HCT116 (cell line): ENCODE data around the gene NUP210. TPM values are rescaled to one million over a fixed set of nuclear protein-coding genes. Genes with fewer than 3 reads are reported as not detected.

Experiments used
- ATAC-seq: fragments of 200-7000 bp; cut with Tn5 transposase; 2 replicates; pipeline ENCODE4 v1.9.1; 2020; ENCODE audit warnings: mild to moderate bottlenecking, moderate library complexity
- BruUV-seq: library from RNA; stranded (reverse); fragments of 400-500 nt; replicated peaks from 2 replicates; lab custom pipeline; 2021; lab: Mats Ljungman, UMichigan
- CTCF ChIA-PET: fragments of 300-600 bp; sonication (Branson Sonifier 250); formaldehyde crosslinking; loops from one replicate; lab custom pipeline; 2021; ENCODE audit warnings: antibody characterized with exemption; lab: Charles Lee
- POLR2A ChIA-PET: fragments of 300-600, 350-600 bp; sonication (Branson Sonifier 250); formaldehyde crosslinking; loops from one replicate; lab custom pipeline; 2021; ENCODE audit warnings: antibody characterized with exemption; lab: Charles Lee
- RAD21 ChIA-PET, 2 experiments: fragments of 300-600 bp; sonication (Branson Sonifier 250); formaldehyde crosslinking; loops; one replicate each; lab custom pipeline; 2023; ENCODE audit warnings: low total read pairs in 2 of 2; ENCODE audit not compliant: uncharacterized antibody in 2 of 2, unreplicated experiment in 2 of 2, low non-redundant PET in 1 of 2; lab: Charles Lee
- DNase-seq: peaks from one replicate; pipeline ENCODE4 v3.0.0-alpha.2; 2010; ENCODE audit warnings: low read depth, low spot score
- H2AFZ ChIP-seq: fragments of 200-600 bp; shearing (Covaris generic), sonication (generic); 2 replicates; pipeline ENCODE4 v1.6.1; 2017; ENCODE audit warnings: low read depth, mixed run types, mixed read lengths, antibody characterized with exemption, low read length; ENCODE audit not compliant: poor library complexity, severe bottlenecking
- H3K27ac ChIP-seq: 2 replicates; pipeline ENCODE4 v1.5.1; 2012; ENCODE audit warnings: low read depth, low read length
- H3K27me3 ChIP-seq: fragments of 200-600 bp; sonication (generic); 2 replicates; pipeline ENCODE4 v1.6.1; 2016; ENCODE audit warnings: mixed run types, low read length, mixed read lengths; ENCODE audit not compliant: insufficient read depth
- H3K36me3 ChIP-seq, 2 experiments: fragments of 200-500 bp in 1 of 2; fragments of 200-600 bp in 1 of 2; sonication (Bioruptor generic) in 1 of 2; sonication (generic) in 1 of 2; 2 replicates each; pipeline versions ENCODE4 v1.5.1 to v1.6.1; 2014 to 2016; ENCODE audit warnings: low read length in 2 of 2, inconsistent platforms in 1 of 2, mixed read lengths in 1 of 2, mixed run types in 1 of 2; ENCODE audit not compliant: insufficient read depth in 2 of 2, control insufficient read depth in 1 of 2
- H3K4me1 ChIP-seq, 2 experiments: fragments of 200-600 bp in 1 of 2; sonication (generic) in 1 of 2; 2 replicates each; pipeline versions ENCODE4 v1.5.1 to v1.6.1; 2012 to 2017; ENCODE audit warnings: low read length in 2 of 2, inconsistent platforms in 1 of 2, mild to moderate bottlenecking in 1 of 2, mixed read lengths in 1 of 2, mixed run types in 1 of 2, moderate library complexity in 1 of 2; ENCODE audit not compliant: insufficient read depth in 2 of 2, control insufficient read depth in 1 of 2
- H3K4me2 ChIP-seq: fragments of 200-600 bp; sonication (generic); 2 replicates; pipeline ENCODE4 v1.6.1; 2017; ENCODE audit warnings: mixed run types, low read length, mixed read lengths
- H3K4me3 ChIP-seq, 2 experiments: fragments of 200-600 bp in 1 of 2; sonication (generic) in 1 of 2; replicated peaks in 1 of 2; 2 replicates each; pipeline ENCODE4 v1.5.1; 2011 to 2016; ENCODE audit warnings: low read length in 2 of 2, control low read depth in 1 of 2, low read depth in 1 of 2, mild to moderate bottlenecking in 1 of 2, mixed read lengths in 1 of 2, mixed run types in 1 of 2
- H3K79me2 ChIP-seq: fragments of 200-600 bp; sonication (generic); 2 replicates; pipeline ENCODE4 v1.6.1; 2017; ENCODE audit warnings: mild to moderate bottlenecking, mixed run types, low read length, moderate library complexity, mixed read lengths; ENCODE audit not compliant: insufficient read depth
- H3K9ac ChIP-seq: fragments of 200-600 bp; sonication (generic); 2 replicates; pipeline ENCODE4 v1.6.1; 2016; ENCODE audit warnings: low read length, mixed read lengths
- H3K9me2 ChIP-seq: fragments of 200-600 bp; sonication (generic), shearing (Covaris generic); 2 replicates; pipeline ENCODE4 v1.6.1; 2017; ENCODE audit warnings: mixed run types, mild to moderate bottlenecking, moderate library complexity; ENCODE audit not compliant: insufficient read depth
- H3K9me3 ChIP-seq, 2 experiments: fragments of 200-500 bp in 1 of 2; fragments of 200-600 bp in 1 of 2; sonication (Bioruptor generic) in 1 of 2; sonication (generic) in 1 of 2; 2 replicates each; pipeline ENCODE4 v1.6.1; 2014 to 2017; ENCODE audit warnings: low read length in 2 of 2, mixed read lengths in 2 of 2, inconsistent platforms in 1 of 2, low read depth in 1 of 2, mild to moderate bottlenecking in 1 of 2, mixed run types in 1 of 2, moderate library complexity in 1 of 2; ENCODE audit not compliant: control insufficient read depth in 1 of 2, insufficient read depth in 1 of 2
- H4K20me1 ChIP-seq: fragments of 200-600 bp; sonication (generic), shearing (Covaris generic); 2 replicates; pipeline ENCODE4 v1.6.1; 2017; ENCODE audit warnings: mixed run types, mild to moderate bottlenecking, moderate library complexity; ENCODE audit not compliant: insufficient read depth
- CEBPB ChIP-seq: IDR thresholded peaks from 2 replicates; pipeline ENCODE4 v1.6.1; 2012; ENCODE audit warnings: low read depth
- EGR1 ChIP-seq: IDR thresholded peaks from 2 replicates; pipeline ENCODE4 v1.6.1; 2012; ENCODE audit warnings: low read depth
- ELF1 ChIP-seq: IDR thresholded peaks from 2 replicates; pipeline ENCODE4 v1.6.1; 2012; ENCODE audit warnings: low read depth, borderline replicate concordance
- EZH2 ChIP-seq: fragments of 200-600 bp; sonication (generic); IDR thresholded peaks from 2 replicates; pipeline ENCODE4 v1.6.1; 2017; ENCODE audit warnings: antibody characterized with exemption, mixed run types
- FOSL1 ChIP-seq: IDR thresholded peaks from 2 replicates; pipeline ENCODE4 v1.6.1; 2012; ENCODE audit warnings: low read depth
- JUND ChIP-seq: IDR thresholded peaks from 2 replicates; pipeline ENCODE4 v1.6.1; 2012
- POLR2AphosphoS5 ChIP-seq: IDR thresholded peaks from 2 replicates; pipeline ENCODE4 v1.6.1; 2011; ENCODE audit warnings: mild to moderate bottlenecking, low read depth, low read length, moderate library complexity
- RAD21 ChIP-seq: IDR thresholded peaks from 2 replicates; pipeline ENCODE4 v1.6.1; 2012; ENCODE audit warnings: low read depth, mild to moderate bottlenecking
- SIN3A ChIP-seq: IDR thresholded peaks from 2 replicates; pipeline ENCODE4 v1.6.1; 2012; ENCODE audit warnings: low read depth
- SP1 ChIP-seq: IDR thresholded peaks from 2 replicates; pipeline ENCODE4 v1.6.1; 2012; ENCODE audit warnings: low read depth
- ZFX ChIP-seq: fragments of 450-650 bp; IDR thresholded peaks from 2 replicates; pipeline ENCODE4 v1.6.1; 2017
- intact Hi-C: fragments of 100-400 bp; cut with micrococcal nuclease; formaldehyde crosslinking; loops from 2 replicates; pipeline ENCODE4 v1.10.0; 2022
- total RNA-seq: library from RNA; stranded (reverse); gene quantifications from one replicate; pipeline ENCODE4 v1.2.1, GENCODE V29; 2021; ENCODE audit not compliant: unreplicated experiment
- TF ChIP-seq, protein P1 (sequence below): IDR thresholded peaks from 2 replicates; pipeline ENCODE4 v1.6.1; 2012
- TF ChIP-seq, protein P2 (sequence below): IDR thresholded peaks from 2 replicates; pipeline ENCODE4 v1.6.1; 2012; ENCODE audit warnings: low read depth
- TF ChIP-seq, protein P3 (sequence below), 3 experiments: fragments of 200-600 bp in 1 of 3; sonication (generic) in 1 of 3; IDR thresholded peaks in 2 of 3; conservative IDR thresholded peaks in 1 of 3; 2 replicates each; pipeline ENCODE4 v1.5.1; 2012 to 2017; ENCODE audit warnings: low read depth in 2 of 3, low read length in 2 of 3, antibody characterized with exemption in 1 of 3, borderline replicate concordance in 1 of 3, control low read depth in 1 of 3, mild to moderate bottlenecking in 1 of 3, mixed read lengths in 1 of 3, mixed run types in 1 of 3, moderate library complexity in 1 of 3; ENCODE audit not compliant: insufficient read depth in 1 of 3
- TF ChIP-seq, protein P4 (sequence below): IDR thresholded peaks from 2 replicates; pipeline ENCODE4 v1.6.1; 2012

The NUP210 gene
- total RNA-seq, 1 experiment from 2014 or later: 74.9 TPM

DNA sequence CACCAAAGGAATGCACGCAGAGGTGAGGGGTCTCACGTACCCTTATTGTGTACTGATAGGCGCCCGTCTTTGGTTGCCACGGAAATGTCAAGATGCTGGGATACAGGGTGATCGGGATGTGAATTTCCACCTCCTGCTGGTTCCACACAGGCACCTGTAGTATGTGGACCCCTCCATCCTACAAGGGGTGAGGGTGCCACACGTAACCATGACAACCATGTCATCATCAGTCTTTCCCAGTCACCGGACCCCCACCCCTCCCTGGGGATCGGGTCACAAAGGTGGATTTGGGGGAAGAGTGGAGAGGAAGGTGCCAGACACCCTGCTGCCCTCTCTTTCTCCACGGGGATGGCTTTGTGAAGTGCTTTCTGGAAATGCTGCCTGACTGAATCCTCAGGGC, 44.7 kb downstream of the NUP210 start:
- ChIA-PET CTCF (no interaction called here), POLR2A (no interaction called here), RAD21 (no interaction called here)
- Histone ChIP-seq H3K36me3 (peaks cover 16 to 34% of the 10 kb centered on the region in 2 experiments; a peak in 3 of 4 replicates), H4K20me1 (no peaks in the 10 kb centered on the region), H3K4me2 (no peak overlapping the region), H3K79me2 (no peaks in the 10 kb centered on the region), H3K9ac (no peak overlapping the region), H3K4me3 (no peak overlapping the region), H3K9me3 (no peaks in the 10 kb centered on the region), H3K27me3 (no peaks in the 10 kb centered on the region), H3K4me1 (peaks cover 0 to 13% of the 10 kb centered on the region in 2 experiments; a peak in 2 of 4 replicates), H3K27ac (no peak overlapping the region), H3K9me2 (no peaks in the 10 kb centered on the region), H2AFZ (no peak overlapping the region)
- DNase-seq: no peak
- ATAC-seq: no peak
- no TSS peak for BruUV-seq
- TF ChIP-seq EGR1 (no peak), POLR2AphosphoS5 (no peak), ZFX (no peak), CEBPB (no peak), JUND (no peak), EZH2 (no peak), ELF1 (no peak), SIN3A (no peak), SP1 (no peak), RAD21 (no peak), FOSL1 (no peak)
- TF ChIP-seq, protein P1, sequence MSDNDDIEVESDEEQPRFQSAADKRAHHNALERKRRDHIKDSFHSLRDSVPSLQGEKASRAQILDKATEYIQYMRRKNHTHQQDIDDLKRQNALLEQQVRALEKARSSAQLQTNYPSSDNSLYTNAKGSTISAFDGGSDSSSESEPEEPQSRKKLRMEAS: no peak
- TF ChIP-seq, protein P2, sequence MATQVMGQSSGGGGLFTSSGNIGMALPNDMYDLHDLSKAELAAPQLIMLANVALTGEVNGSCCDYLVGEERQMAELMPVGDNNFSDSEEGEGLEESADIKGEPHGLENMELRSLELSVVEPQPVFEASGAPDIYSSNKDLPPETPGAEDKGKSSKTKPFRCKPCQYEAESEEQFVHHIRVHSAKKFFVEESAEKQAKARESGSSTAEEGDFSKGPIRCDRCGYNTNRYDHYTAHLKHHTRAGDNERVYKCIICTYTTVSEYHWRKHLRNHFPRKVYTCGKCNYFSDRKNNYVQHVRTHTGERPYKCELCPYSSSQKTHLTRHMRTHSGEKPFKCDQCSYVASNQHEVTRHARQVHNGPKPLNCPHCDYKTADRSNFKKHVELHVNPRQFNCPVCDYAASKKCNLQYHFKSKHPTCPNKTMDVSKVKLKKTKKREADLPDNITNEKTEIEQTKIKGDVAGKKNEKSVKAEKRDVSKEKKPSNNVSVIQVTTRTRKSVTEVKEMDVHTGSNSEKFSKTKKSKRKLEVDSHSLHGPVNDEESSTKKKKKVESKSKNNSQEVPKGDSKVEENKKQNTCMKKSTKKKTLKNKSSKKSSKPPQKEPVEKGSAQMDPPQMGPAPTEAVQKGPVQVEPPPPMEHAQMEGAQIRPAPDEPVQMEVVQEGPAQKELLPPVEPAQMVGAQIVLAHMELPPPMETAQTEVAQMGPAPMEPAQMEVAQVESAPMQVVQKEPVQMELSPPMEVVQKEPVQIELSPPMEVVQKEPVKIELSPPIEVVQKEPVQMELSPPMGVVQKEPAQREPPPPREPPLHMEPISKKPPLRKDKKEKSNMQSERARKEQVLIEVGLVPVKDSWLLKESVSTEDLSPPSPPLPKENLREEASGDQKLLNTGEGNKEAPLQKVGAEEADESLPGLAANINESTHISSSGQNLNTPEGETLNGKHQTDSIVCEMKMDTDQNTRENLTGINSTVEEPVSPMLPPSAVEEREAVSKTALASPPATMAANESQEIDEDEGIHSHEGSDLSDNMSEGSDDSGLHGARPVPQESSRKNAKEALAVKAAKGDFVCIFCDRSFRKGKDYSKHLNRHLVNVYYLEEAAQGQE: no peak
- TF ChIP-seq, protein P3, sequence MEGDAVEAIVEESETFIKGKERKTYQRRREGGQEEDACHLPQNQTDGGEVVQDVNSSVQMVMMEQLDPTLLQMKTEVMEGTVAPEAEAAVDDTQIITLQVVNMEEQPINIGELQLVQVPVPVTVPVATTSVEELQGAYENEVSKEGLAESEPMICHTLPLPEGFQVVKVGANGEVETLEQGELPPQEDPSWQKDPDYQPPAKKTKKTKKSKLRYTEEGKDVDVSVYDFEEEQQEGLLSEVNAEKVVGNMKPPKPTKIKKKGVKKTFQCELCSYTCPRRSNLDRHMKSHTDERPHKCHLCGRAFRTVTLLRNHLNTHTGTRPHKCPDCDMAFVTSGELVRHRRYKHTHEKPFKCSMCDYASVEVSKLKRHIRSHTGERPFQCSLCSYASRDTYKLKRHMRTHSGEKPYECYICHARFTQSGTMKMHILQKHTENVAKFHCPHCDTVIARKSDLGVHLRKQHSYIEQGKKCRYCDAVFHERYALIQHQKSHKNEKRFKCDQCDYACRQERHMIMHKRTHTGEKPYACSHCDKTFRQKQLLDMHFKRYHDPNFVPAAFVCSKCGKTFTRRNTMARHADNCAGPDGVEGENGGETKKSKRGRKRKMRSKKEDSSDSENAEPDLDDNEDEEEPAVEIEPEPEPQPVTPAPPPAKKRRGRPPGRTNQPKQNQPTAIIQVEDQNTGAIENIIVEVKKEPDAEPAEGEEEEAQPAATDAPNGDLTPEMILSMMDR (IDR thresholded peaks at IDR 0.05 in 2 of 3, conservative IDR thresholded peaks at IDR 0.05 in 1 of 3; ENCODE audit: borderline replicate concordance in 1 of 3, insufficient read depth in 1 of 3, low read depth in 2 of 3, low read length in 2 of 3): no peak
- TF ChIP-seq, protein P4, sequence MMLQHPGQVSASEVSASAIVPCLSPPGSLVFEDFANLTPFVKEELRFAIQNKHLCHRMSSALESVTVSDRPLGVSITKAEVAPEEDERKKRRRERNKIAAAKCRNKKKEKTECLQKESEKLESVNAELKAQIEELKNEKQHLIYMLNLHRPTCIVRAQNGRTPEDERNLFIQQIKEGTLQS: no peak
- intact Hi-C loops: no loop called here
